GM18909 (cell line): ENCODE measurements around the gene SLIT3.

Experiments
- ATAC-seq: cut with Tn5 transposase; IDR thresholded peaks from one replicate; pipeline ENCODE4 v1.9.1; 2021; ENCODE audit warnings: mild to moderate bottlenecking; ENCODE audit not compliant: unreplicated experiment, poor library complexity

The SLIT3 gene

GRCh38 chr5:168859471-168859870 lies 441.5 kb downstream of the SLIT3 start:
- no peak for ATAC-seq

- ATAC-seq: no peak
Measured at GRCh38 chr5:168858994-168859393, 441.9 kb downstream of the SLIT3 start.

GRCh38 chr5:168858371-168858770 lies 442.6 kb downstream of the SLIT3 start:
- no peak for ATAC-seq

- ATAC-seq: no peak
Measured at GRCh38 chr5:168853972-168854371, 447.0 kb downstream of the SLIT3 start.

- ATAC-seq: no peak
Measured at GRCh38 chr5:168852329-168852728, 448.6 kb downstream of the SLIT3 start.

- peak; percentile 77 for ATAC-seq
Measured at GRCh38 chr5:168851902-168852321, 449.0 kb downstream of the SLIT3 start.

GRCh38 chr5:168850683-168851082 lies 450.3 kb downstream of the SLIT3 start:
- ATAC-seq: no peak

- no peak for ATAC-seq
Measured at GRCh38 chr5:168848569-168848968, 452.4 kb downstream of the SLIT3 start.

GRCh38 chr5:168847511-168848073 lies 453.3 kb downstream of the SLIT3 start:
- no peak for ATAC-seq

GRCh38 chr5:168844922-168845296 lies 456.0 kb downstream of the SLIT3 start:
- no peak for ATAC-seq

- no peak for ATAC-seq
Measured at GRCh38 chr5:168844016-168844921, 456.7 kb downstream of the SLIT3 start.

- ATAC-seq: no peak
Measured at GRCh38 chr5:168843277-168844015, 457.5 kb downstream of the SLIT3 start.

GRCh38 chr5:168842571-168843205 lies 458.3 kb downstream of the SLIT3 start:
- no peak for ATAC-seq

- no peak for ATAC-seq
Measured at GRCh38 chr5:168837852-168838251, 463.1 kb downstream of the SLIT3 start.

GRCh38 chr5:168836603-168837231 lies 464.2 kb downstream of the SLIT3 start:
- no peak for ATAC-seq

GRCh38 chr5:168833936-168834335 lies 467.0 kb downstream of the SLIT3 start:
- no peak for ATAC-seq

GRCh38 chr5:168833383-168833782 lies 467.6 kb downstream of the SLIT3 start:
- no peak for ATAC-seq

GRCh38 chr5:168832308-168832707 lies 468.6 kb downstream of the SLIT3 start:
- ATAC-seq: no peak

- ATAC-seq: no peak
Measured at GRCh38 chr5:168831383-168831782, 469.6 kb downstream of the SLIT3 start.

- no peak for ATAC-seq
Measured at GRCh38 chr5:168830833-168831232, 470.1 kb downstream of the SLIT3 start.
